HG03103 (cell line): ENCODE data around the gene DBN1.

ENCODE experiments used
- ATAC-seq: cut with Tn5 transposase; IDR thresholded peaks from one replicate; pipeline ENCODE4 v1.9.1; 2021; ENCODE audit warnings: low read depth; ENCODE audit not compliant: unreplicated experiment

DBN1 gene

GRCh38 chr5:177473443-177474001 lies at the start of gene DBN1:
Gene DBN1, minus strand, starts transcription at chr5:177473634. Its CDS starts 113 bp downstream, at chr5:177473521.
- peak; percentile 47 for ATAC-seq

- ATAC-seq = no peak
Observed at GRCh38 chr5:177520916-177521513, 47.6 kb upstream of the DBN1 start.

- no peak for ATAC-seq
Observed at GRCh38 chr5:177520271-177520670, 46.8 kb upstream of the DBN1 start.

DNA sequence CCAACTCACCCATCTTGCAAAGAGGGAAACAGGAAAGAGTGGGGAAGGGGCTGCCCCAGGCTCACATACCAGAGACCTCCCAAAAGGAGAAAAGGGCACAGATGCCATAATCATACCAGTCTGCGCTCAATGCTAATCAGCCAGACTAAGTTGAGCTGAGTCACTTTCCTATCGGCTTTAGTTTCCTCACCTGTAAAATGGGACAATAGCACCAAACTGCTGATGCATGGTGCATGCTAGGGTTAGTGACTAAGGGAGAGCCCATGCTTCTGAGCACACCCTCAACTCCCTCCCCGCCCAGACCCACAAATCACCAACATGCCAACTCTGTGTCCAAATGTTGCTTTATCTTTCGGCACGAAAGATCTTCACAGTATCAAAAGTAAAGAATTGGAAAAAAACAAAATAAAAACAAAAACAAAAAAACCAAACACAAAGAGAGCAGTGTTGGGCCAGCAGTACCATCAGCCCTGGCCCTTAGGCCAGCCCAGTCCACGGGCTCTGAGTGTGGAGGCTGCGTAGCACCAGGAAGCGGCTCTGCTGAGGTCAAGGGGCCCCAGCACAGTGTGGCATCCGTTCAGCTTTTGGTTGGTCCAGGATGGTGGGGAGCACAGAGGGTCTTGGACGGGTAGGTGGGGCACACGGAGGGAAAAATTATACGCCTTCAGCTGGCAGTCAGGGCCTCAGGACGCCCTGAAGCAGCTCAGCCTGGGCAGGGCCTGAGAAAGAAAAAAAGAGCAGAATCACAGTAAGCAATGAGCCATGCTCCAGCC lies 46.2 kb upstream of the DBN1 start:
- ATAC-seq = no peak

- ATAC-seq = peak; percentile 86
Observed at GRCh38 chr5:177516601-177517568, 43.5 kb upstream of the DBN1 start, which contains the start of gene DDX41. Gene DDX41, minus strand, starts transcription at chr5:177516961. Its CDS starts 16 bp downstream, at chr5:177516945.

- no peak for ATAC-seq
Observed at GRCh38 chr5:177515580-177515979, 42.1 kb upstream of the DBN1 start.

GRCh38 chr5:177514541-177514940 lies 41.1 kb upstream of the DBN1 start:
- no peak for ATAC-seq

GRCh38 chr5:177513500-177513899 lies 40.1 kb upstream of the DBN1 start:
- ATAC-seq = no peak

- ATAC-seq = no peak
Observed at GRCh38 chr5:177512736-177513380, 39.4 kb upstream of the DBN1 start.

GRCh38 chr5:177511796-177512675 lies 38.6 kb upstream of the DBN1 start:
- ATAC-seq = no peak

DNA sequence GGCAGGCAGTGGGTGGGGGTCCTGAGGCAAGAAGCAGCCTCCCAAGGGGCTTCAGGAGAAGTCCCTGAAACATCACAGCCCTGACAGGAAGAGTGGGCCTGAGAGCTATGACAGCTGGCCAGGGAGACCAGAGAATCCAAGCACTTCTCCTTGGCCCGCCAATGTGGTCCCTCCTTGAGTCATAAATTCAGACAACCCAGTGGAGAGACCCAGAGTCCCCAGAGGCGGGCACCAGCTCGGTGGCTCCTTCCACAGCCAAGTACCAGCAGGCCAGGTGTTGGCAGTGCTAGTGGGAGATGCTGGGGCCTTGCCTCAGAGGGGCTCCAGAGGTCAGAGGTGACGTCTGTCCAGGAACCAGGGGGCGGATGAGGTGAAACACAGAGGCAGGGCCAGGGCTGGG lies 37.7 kb upstream of the DBN1 start:
- no peak for ATAC-seq

GRCh38 chr5:177510567-177511053 lies 37.2 kb upstream of the DBN1 start:
- peak; percentile 25 for ATAC-seq

DNA sequence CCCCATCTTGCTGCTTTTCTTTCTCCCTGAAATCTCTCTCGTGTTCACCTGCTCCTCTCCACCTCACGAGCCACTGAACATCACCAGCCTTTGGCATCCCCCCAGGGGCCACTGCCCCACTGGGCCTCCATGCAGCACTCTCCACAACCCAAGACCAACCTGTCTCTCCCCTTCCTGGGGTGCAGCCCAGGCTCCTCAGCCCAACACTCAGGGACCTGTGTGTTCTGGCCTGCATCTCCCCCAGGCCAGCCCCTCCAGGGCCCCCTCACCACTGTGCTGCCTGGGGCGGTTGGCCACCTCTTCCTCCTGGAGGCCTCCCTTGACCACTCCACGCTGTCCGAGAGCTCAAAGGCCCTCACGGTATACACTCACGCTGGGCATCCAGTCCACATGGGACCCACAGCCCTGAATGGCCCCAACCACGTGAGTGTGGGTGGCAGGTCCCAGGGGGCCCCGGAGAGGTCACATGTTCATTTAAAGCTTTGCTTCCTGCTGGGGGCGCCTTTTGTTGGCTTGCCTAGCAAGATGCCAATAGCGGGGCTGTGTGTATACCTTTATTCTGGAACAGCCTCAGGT lies 36.6 kb upstream of the DBN1 start:
- peak; percentile 26 for ATAC-seq

- peak; percentile 30 for ATAC-seq
Observed at GRCh38 chr5:177509381-177509951, 36.0 kb upstream of the DBN1 start, which contains the start of gene DOK3. Gene DOK3, minus strand, starts transcription at chr5:177509826. Its CDS starts 286 bp downstream, at chr5:177509540.

- no peak for ATAC-seq
Observed at GRCh38 chr5:177508837-177509236, 35.4 kb upstream of the DBN1 start.

- ATAC-seq = no peak
Observed at GRCh38 chr5:177508221-177508611, 34.8 kb upstream of the DBN1 start.

GRCh38 chr5:177507596-177508220 lies 34.3 kb upstream of the DBN1 start:
- ATAC-seq = no peak

DNA sequence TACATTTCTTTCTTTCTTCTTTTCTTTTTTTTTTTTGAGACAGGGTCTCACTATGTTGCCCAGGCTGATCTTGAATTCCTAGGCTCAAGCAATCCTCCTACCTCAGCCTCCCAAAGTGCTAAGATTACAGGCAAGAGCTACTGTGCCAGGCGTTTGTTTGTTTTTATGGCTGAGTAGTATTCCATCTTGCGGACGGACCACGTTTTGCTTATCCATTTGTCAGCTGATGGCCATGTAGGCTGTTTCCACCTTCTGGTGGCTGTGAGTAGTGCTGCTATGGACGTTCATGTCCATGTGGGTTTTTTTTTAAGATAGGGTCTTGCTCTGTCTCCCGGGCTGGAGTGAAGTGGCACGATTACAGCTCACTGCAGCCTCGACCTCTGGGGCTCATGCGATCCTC lies 33.7 kb upstream of the DBN1 start:
- ATAC-seq = no peak
